ENCODE measurements around the gene ATP2C2.

Gene ATP2C2

DNA sequence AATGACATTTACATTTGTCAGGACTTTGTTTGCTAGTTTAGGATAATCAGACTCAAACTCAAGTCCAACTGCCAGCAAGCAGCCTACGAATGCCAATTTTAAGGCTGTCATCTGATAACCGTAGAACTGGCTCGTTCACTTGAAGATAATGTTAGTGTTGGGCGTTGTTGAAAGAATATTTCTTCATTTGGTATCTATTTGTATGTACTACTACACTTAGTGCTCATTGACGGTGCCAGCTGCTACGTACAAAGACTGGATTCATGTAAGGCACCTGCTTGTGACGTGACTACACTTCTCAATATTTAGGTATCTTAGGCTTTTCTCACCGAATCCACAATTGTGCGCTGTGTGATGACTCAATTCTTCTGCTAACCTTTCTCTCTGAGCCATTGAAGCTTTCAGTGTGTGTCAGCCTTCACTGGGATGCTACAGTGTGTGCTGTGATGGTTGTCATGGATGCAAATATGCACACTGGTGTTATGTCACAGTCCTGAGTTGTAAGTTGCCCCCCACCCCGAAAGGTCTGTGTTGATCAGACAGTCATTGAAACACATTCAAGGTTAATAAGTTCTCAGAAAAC, 5.7 kb downstream of the ATP2C2 start:
- TF ChIP-seq, protein P1, sequence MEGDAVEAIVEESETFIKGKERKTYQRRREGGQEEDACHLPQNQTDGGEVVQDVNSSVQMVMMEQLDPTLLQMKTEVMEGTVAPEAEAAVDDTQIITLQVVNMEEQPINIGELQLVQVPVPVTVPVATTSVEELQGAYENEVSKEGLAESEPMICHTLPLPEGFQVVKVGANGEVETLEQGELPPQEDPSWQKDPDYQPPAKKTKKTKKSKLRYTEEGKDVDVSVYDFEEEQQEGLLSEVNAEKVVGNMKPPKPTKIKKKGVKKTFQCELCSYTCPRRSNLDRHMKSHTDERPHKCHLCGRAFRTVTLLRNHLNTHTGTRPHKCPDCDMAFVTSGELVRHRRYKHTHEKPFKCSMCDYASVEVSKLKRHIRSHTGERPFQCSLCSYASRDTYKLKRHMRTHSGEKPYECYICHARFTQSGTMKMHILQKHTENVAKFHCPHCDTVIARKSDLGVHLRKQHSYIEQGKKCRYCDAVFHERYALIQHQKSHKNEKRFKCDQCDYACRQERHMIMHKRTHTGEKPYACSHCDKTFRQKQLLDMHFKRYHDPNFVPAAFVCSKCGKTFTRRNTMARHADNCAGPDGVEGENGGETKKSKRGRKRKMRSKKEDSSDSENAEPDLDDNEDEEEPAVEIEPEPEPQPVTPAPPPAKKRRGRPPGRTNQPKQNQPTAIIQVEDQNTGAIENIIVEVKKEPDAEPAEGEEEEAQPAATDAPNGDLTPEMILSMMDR (IDR thresholded peaks at IDR 0.05; ENCODE audit: low read length, missing control alignments): no peak
- no peak overlapping the region for H3K4me3 ChIP-seq (replicated peaks; ENCODE audit: low read depth, low read length)
- DNase-seq (ENCODE audit: low read depth): no peak

DNA sequence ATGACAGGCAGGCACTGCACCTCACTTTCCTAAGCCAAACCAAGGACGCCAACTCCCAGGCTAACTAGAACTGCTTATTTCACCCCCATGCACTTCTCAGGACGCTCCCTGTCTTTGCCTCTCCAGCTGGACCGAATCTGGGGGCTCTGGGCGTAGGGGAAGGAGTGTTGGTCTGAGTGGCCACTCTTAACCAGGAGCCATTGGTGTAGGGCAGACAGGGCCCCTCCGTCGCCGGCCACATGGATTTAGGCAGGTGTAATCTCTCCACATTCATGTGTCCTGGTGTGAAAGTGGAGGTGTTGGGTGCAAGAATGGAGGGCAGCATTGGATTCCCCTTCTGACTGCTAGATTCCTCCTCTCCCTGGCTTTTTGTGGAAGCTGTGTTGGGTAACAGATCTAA, 9.8 kb downstream of the ATP2C2 start:
- no peak for DNase-seq (ENCODE audit: low read depth)
- H3K4me3 ChIP-seq (replicated peaks; ENCODE audit: low read depth, low read length): no peak overlapping the region
- TF ChIP-seq, protein P1 (IDR thresholded peaks at IDR 0.05; ENCODE audit: low read length, missing control alignments): no peak

DNA sequence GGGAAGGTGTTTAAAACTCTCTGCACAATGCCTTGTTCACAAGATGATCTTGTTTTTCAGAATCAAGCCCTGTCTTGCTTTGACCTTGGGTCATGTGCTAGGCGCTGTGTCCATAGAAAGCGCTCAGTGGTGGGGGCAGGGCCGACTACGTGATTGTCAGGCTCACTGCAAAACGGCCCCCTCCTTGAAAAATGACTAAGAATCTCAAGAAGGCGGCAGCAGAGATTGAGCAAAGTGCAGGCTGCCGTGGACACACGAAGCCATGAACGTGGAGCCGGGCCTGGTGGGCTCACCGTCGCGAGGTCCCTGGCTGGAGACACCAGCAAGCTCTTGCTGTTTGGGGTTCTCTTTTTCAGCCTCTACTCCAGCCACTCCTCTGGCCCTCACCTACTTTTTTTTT, 10.2 kb downstream of the ATP2C2 start:
- TF ChIP-seq, protein P1 (IDR thresholded peaks at IDR 0.05; ENCODE audit: low read length, missing control alignments): no peak
- DNase-seq (ENCODE audit: low read depth): no peak
- H3K4me3 ChIP-seq (replicated peaks; ENCODE audit: low read depth, low read length): no peak overlapping the region

DNA sequence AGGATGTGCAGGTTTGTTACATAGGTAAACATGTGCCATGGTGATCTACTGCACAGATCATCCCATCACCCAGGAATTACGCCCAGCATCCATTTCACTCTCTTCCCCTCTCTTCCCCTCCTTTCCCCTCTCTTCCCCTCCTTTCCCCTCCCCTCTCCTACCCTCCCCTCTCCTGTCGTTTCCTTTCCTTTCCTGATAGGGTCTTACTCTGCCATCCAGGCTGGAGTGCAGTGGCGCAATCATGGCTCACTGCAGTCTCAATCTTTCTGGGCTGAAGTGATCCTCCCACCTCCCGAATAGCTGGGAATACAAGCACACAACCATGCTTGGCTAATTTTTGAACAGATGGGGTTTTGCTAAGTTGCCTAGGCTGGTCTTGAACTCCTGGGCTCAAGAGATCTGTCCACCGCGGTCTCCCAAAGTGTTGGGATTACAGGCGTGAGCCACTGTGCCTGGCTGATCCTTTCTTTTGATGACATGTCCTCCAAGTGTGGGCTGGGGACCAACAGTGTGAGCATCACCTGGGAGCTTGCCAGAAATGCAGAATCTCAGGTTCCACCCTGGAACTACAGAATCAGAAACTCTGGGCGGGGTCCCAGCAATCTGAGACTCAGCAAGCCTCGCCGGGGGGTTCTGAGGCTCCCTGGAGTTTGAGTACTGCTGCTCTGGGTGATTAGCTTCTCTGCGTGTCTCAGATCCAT, 10.8 kb downstream of the ATP2C2 start:
- DNase-seq (ENCODE audit: low read depth): no peak
- TF ChIP-seq, protein P1 (IDR thresholded peaks at IDR 0.05; ENCODE audit: low read length, missing control alignments): no peak
- H3K4me3 ChIP-seq (replicated peaks; ENCODE audit: low read depth, low read length): no peak overlapping the region

DNA sequence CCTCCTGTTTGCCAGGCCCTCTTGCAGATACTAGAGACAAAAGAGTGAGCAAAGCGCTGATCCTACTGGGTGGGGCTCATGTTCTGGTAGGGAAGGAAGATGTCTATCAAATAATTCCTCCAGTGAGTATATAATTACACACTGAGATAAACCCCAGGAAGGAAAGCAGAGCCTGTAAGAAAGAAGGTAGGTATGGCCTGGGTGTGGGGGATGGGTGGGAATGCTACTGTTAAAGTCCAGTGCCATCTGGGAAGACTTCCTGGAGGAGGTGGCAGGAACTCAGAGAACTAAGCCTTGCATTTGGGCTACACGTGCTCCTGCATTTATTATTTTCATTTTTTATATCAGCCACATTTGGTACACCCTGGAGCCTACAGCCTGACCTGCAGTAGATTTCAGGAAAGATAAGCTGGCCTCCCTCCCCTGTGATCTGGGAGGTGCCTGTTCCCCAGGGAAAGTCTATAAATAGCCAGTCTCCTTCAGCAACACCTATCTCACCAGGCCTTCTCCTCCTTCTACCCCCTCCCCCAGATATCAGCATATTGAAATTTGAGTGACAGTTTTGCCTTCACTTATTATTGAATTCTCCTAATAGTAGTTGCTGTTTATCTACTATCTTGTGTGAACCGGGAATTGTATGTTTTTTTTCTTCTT, 11.5 kb downstream of the ATP2C2 start:
- TF ChIP-seq, protein P1 (IDR thresholded peaks at IDR 0.05; ENCODE audit: low read length, missing control alignments): no peak

DNA sequence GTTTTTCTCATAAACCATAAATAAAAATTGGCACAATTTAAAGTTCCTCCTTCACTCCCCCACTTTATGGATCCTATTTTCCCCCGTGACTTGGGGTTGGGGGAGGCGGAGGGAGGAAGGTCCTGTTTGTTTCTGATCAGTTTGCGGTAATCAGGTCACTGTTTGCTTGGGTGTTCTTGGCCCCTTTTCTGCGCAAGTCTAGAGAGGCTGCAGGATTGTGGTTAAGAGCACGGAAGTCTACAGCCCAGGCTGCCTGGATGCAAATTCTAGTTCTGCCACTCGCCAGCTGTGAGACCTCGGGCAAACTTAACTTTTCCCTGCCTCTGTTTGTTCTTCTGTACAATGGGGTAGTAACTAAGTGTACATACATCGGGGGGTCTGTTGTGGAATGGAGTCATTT, 12.1 kb downstream of the ATP2C2 start:
- no peak for DNase-seq (ENCODE audit: low read depth)
- H3K4me3 ChIP-seq (replicated peaks; ENCODE audit: low read depth, low read length): no peak overlapping the region
- TF ChIP-seq, protein P1 (IDR thresholded peaks at IDR 0.05; ENCODE audit: low read length, missing control alignments): no peak

More for the DNA sequence above, 11.5 kb downstream of the ATP2C2 start:
- H3K4me3 ChIP-seq (replicated peaks; ENCODE audit: low read depth, low read length): no peak overlapping the region
- DNase-seq (ENCODE audit: low read depth): no peak

Measured in fibroblast of pulmonary artery (primary cell).